HTERT RPE-1 (cell line): ENCODE data around the gene GRIK2.
"Not testable (repeated sequence)": the region's sequence is repeated elsewhere in the genome, so short reads cannot be mapped to it uniquely, and the experiment has no call there.

ENCODE experiments used
- in situ Hi-C: fragments of 300-500 bp; cut with MboI; formaldehyde crosslinking; loops from 4 replicates; pipeline ENCODE4 v1.14.3; 2020; ENCODE audit warnings: low sequenced_read_pairs

Gene GRIK2

DNA sequence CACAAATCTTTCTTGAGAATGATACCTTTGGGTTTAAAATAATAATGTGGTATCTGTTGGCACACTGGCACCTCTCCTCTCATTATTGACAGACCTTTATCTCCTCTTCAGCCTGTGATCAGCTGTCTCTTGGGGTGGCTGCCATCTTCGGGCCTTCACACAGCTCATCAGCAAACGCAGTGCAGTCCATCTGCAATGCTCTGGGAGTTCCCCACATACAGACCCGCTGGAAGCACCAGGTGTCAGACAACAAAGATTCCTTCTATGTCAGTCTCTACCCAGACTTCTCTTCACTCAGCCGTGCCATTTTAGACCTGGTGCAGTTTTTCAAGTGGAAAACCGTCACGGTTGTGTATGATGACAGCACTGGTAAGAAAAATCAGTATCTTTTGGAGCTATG, 232.8 kb downstream of the GRIK2 start:
- in situ Hi-C loops, result no loop called here

DNA sequence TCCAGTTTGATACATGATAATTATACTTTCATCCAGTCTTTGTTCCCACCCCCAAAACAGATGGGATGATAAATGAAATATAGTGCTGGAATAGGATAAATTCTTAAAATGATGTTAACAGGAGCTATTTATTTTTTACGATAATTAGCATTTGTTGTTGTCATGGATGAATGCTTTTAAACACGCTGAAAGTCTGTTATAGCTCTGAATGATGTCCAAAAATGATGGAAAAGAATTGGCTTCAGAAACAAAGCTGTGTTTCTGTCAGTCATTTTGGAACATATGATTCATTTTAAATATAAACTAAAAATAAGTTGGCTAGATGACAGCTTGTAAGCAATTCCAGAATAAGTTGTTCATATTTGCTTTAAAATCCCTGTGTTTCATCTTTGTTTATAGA, 237.4 kb downstream of the GRIK2 start:
- in situ Hi-C loops, result no loop called here

DNA sequence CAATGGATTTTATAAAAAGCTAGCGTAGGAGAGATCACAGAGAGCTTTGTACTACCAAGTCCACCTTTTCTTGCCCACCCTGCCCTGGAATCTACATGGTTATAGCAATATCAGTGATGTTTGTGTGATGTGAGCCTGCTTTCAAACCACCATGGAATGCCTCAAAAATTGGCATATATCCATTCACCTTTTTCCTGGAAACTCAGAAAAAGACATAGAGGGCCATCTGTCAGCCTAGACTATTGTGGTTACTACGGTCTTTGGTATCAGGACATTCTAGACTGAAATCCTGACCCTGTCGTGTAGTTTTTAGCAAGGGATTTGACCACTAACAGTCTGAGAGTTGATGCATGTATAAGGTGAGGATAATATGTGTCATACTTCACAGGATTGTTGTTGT, 239.6 kb downstream of the GRIK2 start:
- in situ Hi-C loops, result no loop called here

DNA sequence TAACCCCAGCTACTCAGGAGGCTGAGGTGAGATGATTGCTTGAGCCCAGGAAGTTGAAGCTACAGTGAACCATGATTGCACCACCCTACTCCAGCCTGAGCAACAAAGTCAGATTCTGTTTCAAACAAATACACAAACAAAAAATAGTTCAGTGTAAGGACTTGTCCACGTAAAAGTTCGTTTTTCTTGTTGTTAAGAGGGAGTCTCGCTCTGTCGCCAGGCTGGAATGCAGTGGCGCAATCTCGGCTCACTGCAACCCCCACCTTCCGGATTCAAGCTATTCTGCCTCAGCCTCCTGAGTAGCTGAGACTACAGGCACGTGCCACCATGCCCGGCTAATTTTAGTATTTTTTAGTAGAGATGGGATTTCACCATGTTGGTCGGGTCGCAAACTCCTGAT, 245.4 kb downstream of the GRIK2 start:
- in situ Hi-C loops, result not testable (repeated sequence)

DNA sequence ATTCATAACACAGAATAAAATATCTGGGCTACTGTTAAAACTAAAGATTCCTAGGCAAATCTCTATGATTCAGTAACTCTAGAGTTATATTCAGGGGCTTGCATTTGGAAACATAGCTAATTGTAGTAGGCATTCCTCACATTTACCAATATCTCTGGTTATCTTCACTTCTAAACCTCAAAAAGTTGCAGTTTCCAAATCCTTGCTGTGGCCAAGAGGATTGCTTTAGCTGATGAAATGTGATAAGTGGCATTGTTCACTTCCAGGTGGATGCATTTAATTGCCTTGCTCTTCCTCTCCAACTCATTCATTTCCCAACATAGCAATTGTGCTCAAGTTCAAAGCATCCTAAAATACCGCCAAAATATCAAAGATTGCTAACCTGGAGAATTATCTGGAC, 246.6 kb downstream of the GRIK2 start:
- in situ Hi-C loops, result no loop called here

DNA sequence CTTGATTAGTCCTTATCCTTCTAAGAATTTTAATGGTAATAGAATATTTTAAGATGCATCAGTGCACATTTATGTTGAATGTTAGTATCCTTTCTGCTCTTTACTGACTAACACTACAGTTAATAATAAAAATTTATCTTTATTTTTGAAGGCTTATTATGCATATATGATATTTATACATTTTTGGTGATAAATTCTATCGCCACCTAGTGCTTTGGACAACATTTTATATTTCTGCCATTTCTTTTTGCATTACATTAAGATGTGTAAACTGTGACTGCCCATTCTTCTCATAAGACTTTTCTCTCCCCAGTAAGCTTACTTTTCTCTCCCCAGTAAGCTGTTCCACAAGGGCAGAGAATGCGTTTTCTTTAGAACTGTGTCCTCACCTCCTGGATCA, 252.3 kb downstream of the GRIK2 start:
- in situ Hi-C loops, result no loop called here

DNA sequence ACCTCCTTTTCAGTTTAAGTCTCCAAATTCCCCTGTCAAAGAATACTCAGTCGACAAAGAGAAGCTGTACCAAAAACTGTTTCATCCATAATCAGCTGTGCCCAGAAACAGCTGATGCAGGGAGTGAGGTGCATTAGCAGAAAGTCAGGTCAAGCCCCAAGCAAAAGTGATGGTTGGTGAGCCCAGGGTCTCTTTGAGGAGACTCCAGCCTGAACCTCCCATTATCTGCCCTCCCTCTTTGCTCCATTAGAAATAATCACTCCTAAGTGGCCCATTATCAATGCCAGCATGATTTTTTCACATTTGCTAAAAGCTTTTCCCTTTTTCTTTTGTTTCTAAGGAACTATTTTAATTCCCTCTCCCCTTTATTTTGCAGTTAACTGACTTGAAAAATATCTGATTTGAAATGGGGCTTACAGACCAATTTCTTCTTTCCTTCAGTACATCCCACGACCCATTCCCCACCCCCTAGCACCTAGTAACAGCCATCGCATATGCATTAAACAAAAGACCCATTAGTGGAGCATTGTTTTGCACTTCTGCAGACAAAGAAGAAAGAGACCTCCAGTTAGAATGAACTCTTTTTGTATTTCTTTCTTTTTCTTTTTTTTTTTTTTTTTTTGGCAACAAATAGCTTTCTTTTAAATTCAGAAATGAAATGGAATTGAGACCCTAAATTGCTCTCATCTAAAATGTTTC, 257.0 kb downstream of the GRIK2 start:
- in situ Hi-C loops, result no loop called here

DNA sequence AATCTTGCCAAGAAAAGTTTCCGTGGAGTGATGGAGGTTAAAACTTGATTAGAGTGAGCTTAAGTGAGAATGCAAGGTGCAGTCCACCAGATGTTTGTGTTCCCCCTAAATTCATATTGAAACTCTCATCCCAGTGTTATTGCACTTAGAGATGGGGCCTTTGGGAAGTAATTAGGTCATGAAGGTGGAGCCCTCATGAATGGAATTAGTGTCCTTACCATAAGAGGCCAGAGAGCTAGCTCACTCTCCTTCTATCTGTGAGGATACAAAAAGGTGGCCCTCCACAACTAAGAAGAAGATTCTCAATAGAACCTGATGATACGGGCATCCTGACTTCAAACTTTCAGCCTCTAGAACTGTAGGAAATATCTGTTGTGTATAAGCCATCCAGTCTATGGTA, 258.6 kb downstream of the GRIK2 start:
- in situ Hi-C loops, result no loop called here

DNA sequence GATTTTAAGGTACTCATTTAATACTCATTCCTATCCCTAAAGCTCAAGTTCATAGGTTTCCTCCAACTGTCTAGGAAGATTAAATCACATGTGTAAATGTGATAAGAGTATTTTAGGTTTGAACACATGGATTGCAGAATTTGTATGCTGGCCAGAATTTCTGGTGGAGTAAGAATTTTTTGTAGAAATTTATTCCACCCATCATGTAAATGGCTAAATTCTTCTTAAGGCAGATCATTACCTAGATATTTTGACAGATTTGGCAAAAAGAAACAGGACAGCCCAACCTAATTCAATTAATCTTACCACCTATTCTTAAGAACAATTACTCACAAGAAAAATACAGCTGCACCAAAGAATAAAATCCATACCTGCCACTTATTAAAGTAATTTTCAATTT, 261.6 kb downstream of the GRIK2 start:
- in situ Hi-C loops, result no loop called here

DNA sequence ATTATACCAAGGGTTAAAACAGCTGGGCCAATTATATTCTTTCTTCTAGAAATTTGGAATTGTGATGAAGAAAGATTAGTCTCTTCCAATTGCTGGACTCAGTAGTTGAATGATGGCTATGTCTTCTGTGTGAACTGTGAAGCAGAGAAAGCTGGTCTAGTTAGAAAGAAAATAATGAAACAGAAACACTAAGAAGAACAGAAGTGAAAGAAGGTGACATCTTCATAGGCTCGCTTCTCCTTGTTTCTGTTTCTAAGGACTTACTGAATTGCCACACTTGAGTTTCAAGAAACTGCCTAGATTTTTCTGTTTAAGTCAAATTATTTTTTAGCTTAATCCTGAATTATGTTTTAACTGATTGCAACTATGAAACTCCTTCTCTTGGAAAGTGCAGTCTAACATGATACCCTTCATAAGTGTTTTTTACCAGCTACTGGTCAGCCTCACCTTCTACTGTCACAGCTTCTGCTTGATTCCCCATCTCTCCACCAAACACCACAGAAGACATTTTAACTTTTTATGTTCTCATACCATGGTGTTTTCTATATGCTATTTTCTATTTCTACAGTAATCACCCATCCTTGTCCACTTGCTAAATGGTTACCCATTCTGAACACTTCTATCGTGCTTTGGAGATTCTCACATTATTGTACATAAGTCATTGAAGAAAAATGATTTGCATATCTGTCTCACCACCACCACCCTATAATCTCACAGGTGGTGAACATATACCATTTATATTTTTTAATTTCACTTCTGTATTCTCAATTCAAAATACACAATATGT, 268.8 kb downstream of the GRIK2 start:
- in situ Hi-C loops, result no loop called here

DNA sequence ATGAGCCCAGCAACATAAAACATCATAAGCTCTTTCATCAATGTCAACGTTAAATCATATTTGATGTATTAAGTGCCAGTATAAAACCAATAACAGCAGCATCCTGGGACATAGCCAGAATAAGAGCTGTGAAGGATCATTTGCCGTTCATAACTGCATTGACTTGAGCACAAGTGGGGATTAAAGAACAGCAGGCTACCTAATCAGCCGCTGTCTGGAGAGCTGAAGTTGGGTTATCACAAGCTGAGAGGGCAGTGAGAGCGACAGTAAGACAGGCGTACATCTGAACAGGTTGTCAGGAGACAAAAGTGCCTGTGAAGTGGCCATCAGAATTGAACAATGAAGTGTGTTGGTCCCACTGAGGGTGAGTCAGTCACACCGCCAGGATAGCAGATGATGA, 269.6 kb downstream of the GRIK2 start:
- in situ Hi-C loops, result no loop called here

DNA sequence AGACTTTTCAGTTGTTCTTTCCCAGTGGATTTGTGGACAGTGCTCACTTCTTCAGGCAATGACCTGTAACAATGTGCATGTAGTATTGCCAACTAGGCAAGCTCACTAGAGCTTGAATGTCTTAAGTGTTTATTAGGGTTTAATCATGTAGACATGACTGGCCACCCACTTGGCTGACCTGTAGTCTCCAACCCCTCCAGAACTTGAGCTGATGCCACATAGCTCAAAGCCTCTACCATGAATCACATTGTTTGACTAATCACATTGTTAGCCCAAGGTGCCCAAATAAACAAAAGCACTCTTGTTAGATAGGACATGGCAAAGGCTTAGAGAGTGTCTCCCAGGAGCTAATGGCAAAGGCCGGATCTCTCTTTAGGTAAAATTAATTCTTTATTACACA, 272.7 kb downstream of the GRIK2 start:
- in situ Hi-C loops, result no loop called here

DNA sequence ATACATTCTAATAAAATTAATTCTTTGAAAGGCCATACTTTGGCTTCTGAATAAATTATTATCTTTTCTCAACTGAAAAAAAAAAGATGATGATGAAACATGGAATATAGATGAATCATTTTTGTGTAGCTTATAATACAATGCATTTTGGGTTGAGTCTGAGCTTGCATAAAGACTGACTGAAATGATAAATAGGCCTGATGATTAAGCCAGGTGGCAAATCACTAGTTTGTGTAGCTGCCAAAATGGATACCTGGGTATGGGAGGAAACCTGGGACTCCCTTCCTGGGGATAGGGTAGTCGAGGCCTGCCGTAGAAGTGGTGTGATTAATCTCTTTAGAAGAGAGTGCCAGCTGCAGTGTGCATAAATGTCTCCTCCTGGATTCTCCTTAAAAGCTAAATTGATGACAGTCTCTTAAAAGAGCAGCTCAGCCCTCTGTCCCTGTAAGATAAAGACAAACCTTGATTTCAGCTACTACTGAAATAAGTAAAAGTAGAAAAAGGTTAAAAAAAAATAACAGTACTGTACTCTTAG, 275.1 kb downstream of the GRIK2 start:
- in situ Hi-C loops, result no loop called here

DNA sequence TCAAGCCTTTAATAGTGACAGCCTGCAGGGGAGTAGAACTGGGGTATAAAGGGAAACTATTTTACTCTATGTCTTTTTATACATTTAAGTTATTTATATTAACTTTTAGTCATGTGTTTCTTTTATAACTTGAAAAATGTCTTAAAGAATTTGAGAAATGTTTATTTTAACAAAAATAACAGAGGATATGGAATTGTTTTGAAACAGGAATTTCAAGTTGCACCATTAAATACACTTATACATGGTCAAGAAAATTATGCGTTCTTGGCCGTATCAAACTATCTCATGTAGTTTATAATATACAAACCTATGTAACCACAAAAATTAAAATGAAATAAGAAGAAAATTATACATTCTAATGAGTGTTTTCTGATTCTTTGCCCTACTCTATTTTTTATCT, 282.7 kb downstream of the GRIK2 start:
- in situ Hi-C loops, result no loop called here

DNA sequence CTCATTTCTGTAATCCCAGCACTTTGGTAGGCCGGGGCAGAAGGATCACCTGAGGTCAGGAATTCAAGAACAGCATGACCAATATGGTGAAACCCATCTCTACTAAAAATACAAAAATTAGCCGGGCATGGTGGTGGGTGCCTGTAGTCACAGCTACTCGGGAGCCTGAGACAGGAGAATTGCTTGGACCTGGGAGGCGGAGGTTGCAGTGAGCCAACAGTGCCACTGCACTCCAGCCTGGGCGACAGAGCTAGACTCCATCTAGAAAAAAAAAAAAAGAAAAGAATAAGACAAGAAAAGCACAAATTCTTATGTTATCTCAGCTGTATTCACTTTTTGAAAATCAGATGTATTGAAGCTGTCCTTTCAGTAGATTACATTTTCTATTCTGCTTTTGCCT, 289.4 kb downstream of the GRIK2 start:
- in situ Hi-C loops, result no loop called here

DNA sequence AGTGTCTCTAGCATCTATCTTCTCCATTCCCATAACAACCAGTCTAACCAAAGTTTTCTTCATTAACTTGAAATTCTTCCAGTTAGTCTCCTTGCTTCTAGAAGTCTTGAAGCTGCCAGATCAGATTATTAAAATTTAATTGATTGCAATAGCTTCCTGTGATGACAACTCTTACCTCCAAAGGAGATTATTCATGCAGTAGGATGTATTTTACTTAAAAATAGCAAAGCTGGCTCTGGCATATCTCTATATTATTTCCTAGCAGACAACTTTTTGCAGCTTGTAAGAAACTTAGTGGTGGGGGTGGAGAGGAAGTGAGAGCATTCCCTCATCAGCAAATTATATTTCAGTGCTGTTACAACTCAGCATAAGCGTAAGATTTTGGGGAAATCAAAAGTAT, 290.4 kb downstream of the GRIK2 start:
- in situ Hi-C loops, result no loop called here

DNA sequence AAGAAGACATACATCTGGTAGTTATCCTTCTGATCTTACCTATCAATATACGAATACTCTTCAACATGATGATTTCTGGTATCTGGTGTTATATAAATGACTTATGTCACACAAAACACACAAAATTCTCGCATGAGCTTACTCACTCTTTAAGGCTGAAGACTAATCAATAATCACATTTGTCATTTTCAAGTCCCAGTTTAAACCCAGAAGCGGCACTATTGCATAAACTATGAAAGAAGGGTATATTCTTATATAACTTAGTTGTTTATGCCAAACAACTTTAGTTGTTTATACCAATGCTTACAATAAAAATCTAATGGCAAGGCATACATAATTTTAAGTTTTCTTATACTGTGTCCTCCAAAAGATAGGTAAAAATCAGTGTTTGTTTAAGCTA, 293.1 kb downstream of the GRIK2 start:
- in situ Hi-C loops, result no loop called here

DNA sequence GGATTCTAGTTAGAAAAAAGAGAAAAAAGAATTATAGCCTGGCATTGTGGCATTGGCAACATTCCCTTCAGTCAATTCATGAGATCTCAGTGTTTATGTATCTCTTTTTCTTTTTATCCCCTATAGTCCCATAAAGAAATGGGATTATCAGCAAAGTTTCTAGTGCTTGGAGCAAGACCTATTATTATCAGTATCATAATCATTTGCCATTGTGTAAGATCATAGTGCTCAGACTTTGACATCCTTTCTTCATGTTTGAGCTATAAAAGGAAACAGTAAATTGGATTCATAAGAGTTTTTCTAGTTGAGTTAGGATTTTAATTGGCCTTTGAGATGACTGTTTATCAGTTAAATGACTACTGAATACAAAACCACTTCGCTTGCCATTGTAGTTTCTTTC, 295.6 kb downstream of the GRIK2 start:
- in situ Hi-C loops, result no loop called here

DNA sequence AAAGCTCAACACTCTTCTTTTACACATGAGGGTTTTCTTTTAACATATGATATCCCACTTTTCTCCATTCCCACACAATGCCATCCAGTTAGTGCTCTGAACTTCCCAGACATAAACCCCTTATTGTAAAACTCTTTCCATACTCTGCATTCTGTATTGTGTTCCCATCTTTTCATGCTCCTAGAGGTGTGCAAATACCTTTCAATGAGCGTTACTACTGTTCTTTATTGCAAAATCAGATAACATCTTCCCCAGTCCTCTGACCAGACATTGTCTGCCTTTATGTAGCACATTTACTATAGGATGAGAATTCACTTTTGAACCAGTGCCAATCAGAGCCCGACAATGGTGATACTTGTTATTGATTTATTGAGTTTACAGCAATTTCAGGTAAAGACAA, 296.2 kb downstream of the GRIK2 start:
- in situ Hi-C loops, result no loop called here

DNA sequence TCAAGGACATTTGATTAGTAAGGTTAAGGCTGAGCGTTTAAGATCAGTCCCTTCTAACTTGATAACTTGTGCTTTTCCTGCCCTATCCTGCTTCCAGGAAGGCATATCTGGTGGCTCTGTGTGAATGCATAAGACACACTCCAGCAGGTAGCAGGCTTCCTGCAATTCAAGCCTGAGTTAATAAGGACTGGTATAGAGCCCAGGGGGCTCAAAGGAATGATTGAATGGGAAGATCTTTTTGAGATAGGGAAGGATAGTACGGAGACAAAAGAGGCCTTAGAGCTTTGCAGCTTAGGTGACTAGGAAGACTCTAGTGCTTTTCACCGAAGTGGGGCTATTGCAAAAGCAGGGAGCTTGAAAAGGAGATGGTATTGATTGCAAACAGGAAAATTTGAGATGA, 307.1 kb downstream of the GRIK2 start:
- in situ Hi-C loops, result no loop called here

DNA sequence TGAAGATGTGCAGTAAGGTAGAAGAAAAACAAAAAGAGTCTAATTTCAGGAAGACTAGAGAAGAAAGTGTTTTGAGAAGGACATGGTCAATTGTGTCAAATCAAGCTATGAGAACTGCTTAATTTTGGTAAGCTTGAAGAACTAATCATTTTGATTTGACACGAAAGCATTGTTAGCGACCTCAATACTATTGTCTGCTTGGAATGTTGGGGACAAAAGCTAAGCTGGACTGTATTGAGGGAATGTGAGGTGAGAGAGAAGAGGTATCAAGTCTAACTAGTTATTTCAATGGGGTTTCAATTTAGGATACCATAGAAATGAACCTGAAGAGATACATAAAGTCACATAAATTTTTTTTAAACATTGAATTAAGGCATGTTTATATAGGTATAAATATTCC, 309.8 kb downstream of the GRIK2 start:
- in situ Hi-C loops, result no loop called here

DNA sequence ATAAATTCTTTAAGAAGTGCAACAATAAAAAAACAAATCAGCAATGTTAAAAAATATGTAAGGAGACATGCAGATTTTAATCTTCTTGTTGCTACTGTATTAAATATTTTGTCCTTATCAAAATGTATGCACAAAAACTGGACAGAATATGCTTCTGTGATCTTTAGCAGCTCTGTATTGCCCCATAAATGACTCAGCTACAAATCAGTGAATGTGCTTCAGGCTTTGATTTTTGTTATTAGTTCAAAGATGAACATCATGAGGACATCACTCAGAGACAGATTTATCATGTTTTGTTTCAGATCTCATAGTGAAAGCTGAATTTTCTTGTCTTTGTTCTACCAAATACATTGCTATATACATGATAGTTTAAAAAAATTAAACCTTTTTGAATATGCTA, 312.4 kb downstream of the GRIK2 start:
- in situ Hi-C loops, result no loop called here
